ENCODE data around the gene CCDC197. TPM values are rescaled to one million over a fixed set of nuclear protein-coding genes. Genes with fewer than 3 reads are reported as not detected.

Gene CCDC197
- total RNA-seq, 4 donors from 2014 or later, result not detected

DNA sequence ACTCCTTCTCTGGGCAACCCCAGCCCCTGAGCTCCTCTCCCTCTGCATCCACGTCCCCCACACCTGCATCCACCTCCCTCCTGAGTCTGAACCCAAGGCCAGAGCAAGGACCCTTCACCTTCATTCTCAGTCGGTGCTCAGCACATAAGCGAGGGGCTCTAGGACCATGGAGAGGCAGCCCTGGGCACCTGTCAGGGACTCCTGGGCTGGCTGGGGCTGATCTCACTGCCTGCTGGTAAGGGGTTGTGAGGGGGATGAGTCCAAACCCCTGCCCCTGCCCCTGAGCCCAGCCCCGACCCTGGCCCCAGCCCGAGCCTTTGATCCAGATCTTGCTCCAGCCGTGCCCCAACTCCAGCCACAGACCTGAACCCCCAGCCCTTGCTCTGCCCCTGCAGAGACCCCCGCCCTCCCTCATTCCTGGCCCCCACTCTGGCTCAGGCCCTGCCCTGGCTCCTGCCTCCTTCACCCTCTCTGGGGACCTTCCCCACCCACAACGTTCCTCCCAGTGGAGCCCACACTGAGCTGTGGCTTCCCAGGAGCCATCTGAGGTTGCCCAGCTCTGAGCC is 888 bp upstream of the CCDC197 start:
- TF ChIP-seq, protein P1, sequence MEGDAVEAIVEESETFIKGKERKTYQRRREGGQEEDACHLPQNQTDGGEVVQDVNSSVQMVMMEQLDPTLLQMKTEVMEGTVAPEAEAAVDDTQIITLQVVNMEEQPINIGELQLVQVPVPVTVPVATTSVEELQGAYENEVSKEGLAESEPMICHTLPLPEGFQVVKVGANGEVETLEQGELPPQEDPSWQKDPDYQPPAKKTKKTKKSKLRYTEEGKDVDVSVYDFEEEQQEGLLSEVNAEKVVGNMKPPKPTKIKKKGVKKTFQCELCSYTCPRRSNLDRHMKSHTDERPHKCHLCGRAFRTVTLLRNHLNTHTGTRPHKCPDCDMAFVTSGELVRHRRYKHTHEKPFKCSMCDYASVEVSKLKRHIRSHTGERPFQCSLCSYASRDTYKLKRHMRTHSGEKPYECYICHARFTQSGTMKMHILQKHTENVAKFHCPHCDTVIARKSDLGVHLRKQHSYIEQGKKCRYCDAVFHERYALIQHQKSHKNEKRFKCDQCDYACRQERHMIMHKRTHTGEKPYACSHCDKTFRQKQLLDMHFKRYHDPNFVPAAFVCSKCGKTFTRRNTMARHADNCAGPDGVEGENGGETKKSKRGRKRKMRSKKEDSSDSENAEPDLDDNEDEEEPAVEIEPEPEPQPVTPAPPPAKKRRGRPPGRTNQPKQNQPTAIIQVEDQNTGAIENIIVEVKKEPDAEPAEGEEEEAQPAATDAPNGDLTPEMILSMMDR (IDR thresholded peaks at IDR 0.05; ENCODE audit: low read depth), result no peak

DNA sequence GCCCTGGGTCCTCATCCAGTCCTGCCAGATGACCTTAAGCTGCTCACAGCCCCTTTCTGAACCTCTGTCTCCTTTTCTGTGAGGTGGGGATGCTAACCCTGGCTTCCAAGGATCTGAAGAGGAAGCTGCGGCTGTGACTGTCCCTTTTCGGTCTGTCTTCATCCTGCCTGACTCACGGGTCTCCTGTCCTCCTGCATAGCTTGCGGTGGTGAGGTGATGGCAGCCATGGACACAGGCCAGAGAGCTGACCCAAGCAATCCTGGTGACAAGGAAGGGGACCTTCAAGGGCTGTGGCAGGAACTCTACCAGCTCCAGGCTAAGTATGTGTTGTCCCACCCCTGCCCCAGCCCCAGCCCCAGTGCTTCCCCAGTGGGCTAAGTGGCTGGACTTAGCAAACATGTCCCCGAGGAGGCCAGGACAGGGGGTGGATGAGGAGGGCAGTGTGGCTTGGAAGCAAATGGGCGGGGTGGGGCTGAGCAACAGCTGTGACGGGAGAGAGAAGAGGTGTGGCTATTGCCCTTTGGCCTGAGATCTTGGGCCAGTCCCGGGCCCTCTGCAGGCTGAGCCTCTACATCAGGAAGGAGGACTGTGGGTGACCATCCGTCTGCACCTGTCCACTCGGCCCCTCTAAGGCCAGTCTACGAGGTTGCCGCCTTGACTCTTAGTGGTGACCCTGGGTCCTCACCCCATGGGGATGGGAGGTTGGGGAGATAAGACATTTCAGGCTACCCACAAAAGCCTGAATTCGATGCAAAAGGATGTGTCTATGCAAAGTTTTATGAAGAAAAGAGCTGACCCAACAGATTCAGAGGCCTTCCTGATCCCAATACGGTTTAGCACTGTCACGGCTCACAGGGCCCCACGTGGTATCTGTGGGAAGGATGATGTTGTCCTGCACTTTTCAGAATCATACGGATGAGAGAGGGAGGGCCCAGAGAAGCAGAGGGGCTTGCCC is 1.1 kb downstream of the CCDC197 start:
- TF ChIP-seq, protein P1 (IDR thresholded peaks at IDR 0.05; ENCODE audit: low read depth), result no peak

DNA sequence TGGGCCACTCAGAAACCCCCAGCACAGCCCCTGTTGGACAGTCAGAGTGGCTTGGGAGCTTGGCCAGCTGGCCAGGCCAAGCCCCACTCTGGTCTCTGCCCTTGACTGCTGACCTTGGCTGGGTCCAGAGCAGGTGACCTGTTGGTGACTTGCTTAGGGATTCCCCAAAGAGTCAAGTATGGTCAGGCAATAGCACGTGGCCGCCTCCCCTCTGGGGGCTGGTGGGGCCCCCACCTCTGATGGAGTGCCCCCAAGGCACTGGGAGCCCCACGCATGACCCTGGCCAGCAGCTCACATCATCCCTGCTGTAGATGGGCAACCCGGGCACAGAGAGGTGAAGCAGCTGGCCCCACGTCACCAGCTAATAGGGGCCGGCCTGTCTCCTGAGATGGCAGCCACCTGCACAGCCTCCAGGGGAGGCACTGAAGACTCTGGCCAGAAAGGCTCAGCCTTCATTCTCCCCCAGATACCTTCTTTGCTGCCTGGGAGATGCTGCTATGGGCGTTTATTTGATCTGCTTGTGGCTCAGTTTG is 1.8 kb downstream of the CCDC197 start:
- TF ChIP-seq, protein P1 (IDR thresholded peaks at IDR 0.05; ENCODE audit: low read depth), result no peak

DNA sequence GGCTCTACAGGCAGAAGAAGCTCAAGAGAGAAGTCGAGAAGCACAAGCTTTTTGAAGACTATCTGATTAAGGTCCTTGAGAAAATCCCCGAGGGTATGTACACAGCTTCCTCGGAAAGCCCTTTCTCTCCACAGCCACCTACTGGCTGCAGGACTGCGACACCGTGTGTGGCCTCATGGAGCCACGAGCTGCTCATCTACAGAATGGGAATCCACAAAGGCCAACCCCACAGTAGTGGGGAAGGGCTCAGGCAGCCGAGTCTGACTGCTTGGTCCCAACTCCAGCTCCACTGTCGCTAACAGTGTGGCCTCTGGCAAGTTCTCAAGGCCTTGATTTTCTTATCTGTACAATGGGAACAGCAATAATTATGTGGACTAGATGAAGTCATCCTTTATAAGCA is 2.5 kb downstream of the CCDC197 start:
- TF ChIP-seq, protein P1 (IDR thresholded peaks at IDR 0.05; ENCODE audit: low read depth), result no peak

DNA sequence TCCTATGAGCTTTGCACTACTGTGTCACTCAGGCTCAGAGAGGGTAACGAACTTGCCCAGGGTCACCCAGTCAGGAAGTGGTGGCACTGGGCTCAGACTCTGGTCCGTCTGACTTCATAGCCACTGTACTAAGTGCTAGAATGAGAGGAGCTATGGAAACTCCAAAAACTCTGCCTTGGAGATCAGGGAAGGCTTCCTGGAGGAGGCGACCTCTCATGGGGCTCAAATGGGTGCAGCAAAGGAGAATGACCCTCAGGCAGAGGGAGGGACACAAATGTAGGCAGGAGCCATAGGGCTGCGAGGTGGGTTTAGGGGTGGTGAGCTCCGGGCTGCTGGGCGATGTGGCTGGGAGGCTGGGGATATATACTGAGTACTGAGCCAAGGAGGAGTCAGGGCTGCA is 3.2 kb downstream of the CCDC197 start:
- TF ChIP-seq, protein P1 (IDR thresholded peaks at IDR 0.05; ENCODE audit: low read depth), result no peak

DNA sequence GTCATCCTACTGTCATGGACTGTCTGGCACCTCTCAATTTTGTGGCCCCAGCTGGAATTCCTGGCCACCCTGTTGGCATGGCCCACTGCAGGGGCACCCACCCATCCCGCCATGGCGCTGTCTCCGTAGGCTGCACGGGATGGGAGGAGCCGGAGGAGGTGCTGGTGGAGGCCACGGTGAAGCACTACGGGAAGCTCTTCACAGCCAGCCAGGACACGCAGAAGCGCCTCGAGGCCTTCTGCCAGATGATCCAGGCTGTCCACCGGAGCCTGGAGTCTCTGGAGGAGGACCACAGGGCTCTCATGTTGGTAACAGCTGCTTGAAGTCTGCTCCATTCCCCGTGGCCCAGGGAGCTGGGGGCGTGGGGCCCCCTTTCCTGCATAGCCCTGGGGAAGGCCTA is 3.9 kb downstream of the CCDC197 start:
- TF ChIP-seq, protein P1 (IDR thresholded peaks at IDR 0.05; ENCODE audit: low read depth), result no peak
